Activated CD8-positive, alpha-beta memory T cell treated with anti-CD3 and anti-CD28 coated beads, Interleukin-2, amount 50 U/mL, for 1 hour (primary cell): ENCODE data around the gene SEPTIN7.

Experiments used
- DNase-seq: peaks from one replicate; pipeline ENCODE4 v3.0.0-alpha.2; 2020; ENCODE audit errors: extremely low read depth

SEPTIN7 gene

GRCh38 chr7:35787925-35788324 is 12.9 kb upstream of the SEPTIN7 start:
- DNase-seq: no peak

- DNase-seq: no peak
Observed at GRCh38 chr7:35792472-35792871, 8.4 kb upstream of the SEPTIN7 start.

GRCh38 chr7:35792873-35793489 is 7.9 kb upstream of the SEPTIN7 start:
- DNase-seq: no peak

GRCh38 chr7:35797311-35797710 is 3.5 kb upstream of the SEPTIN7 start:
- no peak for DNase-seq

- peak; percentile 70 for DNase-seq
Observed at GRCh38 chr7:35799846-35800717, 775 bp upstream of the SEPTIN7 start.

GRCh38 chr7:35801392-35802101 is 690 bp downstream of the SEPTIN7 start:
- peak; percentile 56 for DNase-seq

- DNase-seq: no peak
Observed at GRCh38 chr7:35802102-35802466, 1.2 kb downstream of the SEPTIN7 start.

GRCh38 chr7:35802649-35803048 is 1.8 kb downstream of the SEPTIN7 start:
- DNase-seq: no peak

- DNase-seq: no peak
Observed at GRCh38 chr7:35804231-35804970, 3.5 kb downstream of the SEPTIN7 start.

- no peak for DNase-seq
Observed at GRCh38 chr7:35805876-35806275, 5.0 kb downstream of the SEPTIN7 start.

- DNase-seq: no peak
Observed at GRCh38 chr7:35816514-35816913, 15.7 kb downstream of the SEPTIN7 start.

GRCh38 chr7:35817181-35817580 is 16.3 kb downstream of the SEPTIN7 start:
- no peak for DNase-seq

- no peak for DNase-seq
Observed at GRCh38 chr7:35817930-35818329, 17.1 kb downstream of the SEPTIN7 start.

- no peak for DNase-seq
Observed at GRCh38 chr7:35818513-35818912, 17.7 kb downstream of the SEPTIN7 start.

- DNase-seq: no peak
Observed at GRCh38 chr7:35819310-35819709, 18.5 kb downstream of the SEPTIN7 start.

- no peak for DNase-seq
Observed at GRCh38 chr7:35819954-35820703, 19.3 kb downstream of the SEPTIN7 start.

- no peak for DNase-seq
Observed at GRCh38 chr7:35820858-35821257, 20.0 kb downstream of the SEPTIN7 start.

- DNase-seq: no peak
Observed at GRCh38 chr7:35823440-35823839, 22.6 kb downstream of the SEPTIN7 start.

GRCh38 chr7:35825974-35826373 is 25.1 kb downstream of the SEPTIN7 start:
- no peak for DNase-seq

GRCh38 chr7:35826751-35827150 is 25.9 kb downstream of the SEPTIN7 start:
- no peak for DNase-seq

- DNase-seq: no peak
Observed at GRCh38 chr7:35828817-35829216, 28.0 kb downstream of the SEPTIN7 start.
